Astrocyte of the cerebellum (primary cell): ENCODE results near the gene CREM.

Experiments
- DNase-seq: peaks from one replicate; pipeline ENCODE4 v3.0.0-alpha.2; 2011; ENCODE audit warnings: low read depth
- H3K4me3 ChIP-seq: 2 replicates; pipeline ENCODE4 v1.5.1; 2011; ENCODE audit warnings: mild to moderate bottlenecking, low read depth, low read length, moderate library complexity
- in situ Hi-C: cut with HindIII; loops from 2 replicates; pipeline ENCODE4 v1.10.0; 2017; ENCODE audit warnings: low sequenced_read_pairs
- TF ChIP-seq, protein P1 (sequence below): IDR thresholded peaks from 2 replicates; pipeline ENCODE4 v1.5.1; 2012; ENCODE audit warnings: low read length, low read depth, moderate library complexity, mild to moderate bottlenecking; ENCODE audit errors: missing control alignments

Gene CREM

DNA sequence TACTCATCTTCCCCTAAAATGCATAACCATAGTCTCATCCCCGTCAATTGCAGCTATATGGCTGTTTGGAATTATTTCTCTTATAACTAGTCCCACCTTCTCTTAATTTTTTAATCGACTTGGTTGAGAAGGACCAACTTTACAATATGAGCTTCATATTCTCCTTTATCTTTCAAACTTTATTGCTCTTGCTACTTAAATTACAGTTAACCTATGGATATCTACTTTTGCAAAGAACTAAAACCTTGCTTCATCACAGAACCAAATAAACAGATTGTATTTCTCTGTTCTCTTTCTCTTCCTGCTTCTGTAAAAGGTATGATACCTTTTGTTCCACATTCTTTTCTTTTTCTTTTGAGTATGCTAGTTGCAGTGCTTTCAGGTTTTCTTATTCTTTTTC is 6.1 kb downstream of the CREM start:
- TF ChIP-seq, protein P1, sequence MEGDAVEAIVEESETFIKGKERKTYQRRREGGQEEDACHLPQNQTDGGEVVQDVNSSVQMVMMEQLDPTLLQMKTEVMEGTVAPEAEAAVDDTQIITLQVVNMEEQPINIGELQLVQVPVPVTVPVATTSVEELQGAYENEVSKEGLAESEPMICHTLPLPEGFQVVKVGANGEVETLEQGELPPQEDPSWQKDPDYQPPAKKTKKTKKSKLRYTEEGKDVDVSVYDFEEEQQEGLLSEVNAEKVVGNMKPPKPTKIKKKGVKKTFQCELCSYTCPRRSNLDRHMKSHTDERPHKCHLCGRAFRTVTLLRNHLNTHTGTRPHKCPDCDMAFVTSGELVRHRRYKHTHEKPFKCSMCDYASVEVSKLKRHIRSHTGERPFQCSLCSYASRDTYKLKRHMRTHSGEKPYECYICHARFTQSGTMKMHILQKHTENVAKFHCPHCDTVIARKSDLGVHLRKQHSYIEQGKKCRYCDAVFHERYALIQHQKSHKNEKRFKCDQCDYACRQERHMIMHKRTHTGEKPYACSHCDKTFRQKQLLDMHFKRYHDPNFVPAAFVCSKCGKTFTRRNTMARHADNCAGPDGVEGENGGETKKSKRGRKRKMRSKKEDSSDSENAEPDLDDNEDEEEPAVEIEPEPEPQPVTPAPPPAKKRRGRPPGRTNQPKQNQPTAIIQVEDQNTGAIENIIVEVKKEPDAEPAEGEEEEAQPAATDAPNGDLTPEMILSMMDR, result no peak
- DNase-seq, result no peak
- no peak overlapping the region for H3K4me3 ChIP-seq
- in situ Hi-C loops, result no loop called here

DNA sequence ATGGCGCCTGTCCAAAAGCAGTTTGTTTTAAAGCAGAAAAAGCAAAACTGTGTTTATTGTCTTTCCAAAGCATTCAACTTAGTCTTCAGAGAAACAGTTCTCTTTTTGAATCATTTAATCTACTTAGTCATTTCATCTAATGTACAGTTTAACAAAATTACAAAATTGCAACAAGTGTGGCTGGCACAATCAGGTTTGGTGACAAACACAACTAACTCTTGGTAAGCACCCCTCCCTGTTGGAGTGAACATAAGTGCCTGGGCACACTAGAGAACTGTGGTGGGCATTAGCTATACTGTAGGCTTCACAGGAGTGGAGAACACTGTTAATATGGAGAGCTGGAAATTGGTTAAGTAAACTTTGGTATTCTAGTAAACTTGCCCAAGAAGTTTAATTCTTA is 6.9 kb downstream of the CREM start:
- in situ Hi-C loops, result no loop called here
- TF ChIP-seq, protein P1, result no peak
- H3K4me3 ChIP-seq, result no peak overlapping the region
- DNase-seq, result no peak

DNA sequence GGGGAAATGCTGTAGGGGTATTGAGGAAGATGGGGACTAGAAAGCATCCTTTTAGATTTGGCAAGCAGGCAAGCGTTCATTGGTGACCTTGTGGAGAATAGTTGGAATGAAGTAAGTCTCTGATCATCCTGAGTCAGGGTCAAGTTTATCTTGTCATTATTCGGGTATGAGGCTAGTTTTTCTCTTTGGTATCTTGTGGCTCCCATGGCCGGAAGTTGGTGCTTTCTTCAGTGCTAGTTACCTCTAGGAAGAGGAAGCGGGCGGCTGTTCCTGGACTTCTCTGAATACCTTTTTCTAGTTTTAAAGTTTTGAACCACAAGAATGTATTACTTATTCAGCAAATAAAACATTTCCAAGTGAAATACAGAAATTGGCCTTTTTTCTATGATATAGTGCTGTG is 9.2 kb downstream of the CREM start:
- DNase-seq, result no peak
- TF ChIP-seq, protein P1, result no peak
- no peak overlapping the region for H3K4me3 ChIP-seq
- in situ Hi-C loops, result loop anchor here (5.0 kb wide), 1 partner anchor 36 kb away; no protein-coding TSS in a partner anchor

DNA sequence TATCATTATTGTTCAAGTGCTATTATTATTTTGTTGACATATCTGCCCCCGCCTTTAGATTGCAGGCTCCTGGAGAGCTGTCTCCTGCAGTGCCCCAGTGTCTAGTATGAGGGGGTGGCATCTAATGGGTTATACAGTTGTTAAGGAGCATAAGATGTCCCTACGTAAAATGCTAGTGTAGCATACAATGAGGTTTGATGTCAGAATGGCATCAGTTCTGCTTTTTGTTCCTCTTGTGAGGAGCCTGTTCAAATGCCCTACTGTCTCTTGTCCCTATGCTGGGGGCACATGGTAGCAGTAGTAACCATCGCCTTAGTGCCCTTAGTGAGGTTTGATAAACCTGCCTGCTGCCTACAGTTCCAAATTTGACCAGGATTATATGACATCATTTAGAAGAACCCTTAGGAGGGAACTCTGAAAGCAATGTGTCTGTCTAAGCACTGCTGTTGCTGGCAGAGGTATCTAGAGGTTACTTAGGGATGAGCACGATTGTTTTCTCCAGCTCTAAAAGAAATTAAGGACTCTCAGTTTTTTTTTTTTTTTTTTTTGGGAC is 9.7 kb downstream of the CREM start:
- TF ChIP-seq, protein P1, result no peak
- DNase-seq, result no peak
- no peak overlapping the region for H3K4me3 ChIP-seq
- in situ Hi-C loops, result loop anchor here (5.0 kb wide), 1 partner anchor 36 kb away; no protein-coding TSS in a partner anchor

DNA sequence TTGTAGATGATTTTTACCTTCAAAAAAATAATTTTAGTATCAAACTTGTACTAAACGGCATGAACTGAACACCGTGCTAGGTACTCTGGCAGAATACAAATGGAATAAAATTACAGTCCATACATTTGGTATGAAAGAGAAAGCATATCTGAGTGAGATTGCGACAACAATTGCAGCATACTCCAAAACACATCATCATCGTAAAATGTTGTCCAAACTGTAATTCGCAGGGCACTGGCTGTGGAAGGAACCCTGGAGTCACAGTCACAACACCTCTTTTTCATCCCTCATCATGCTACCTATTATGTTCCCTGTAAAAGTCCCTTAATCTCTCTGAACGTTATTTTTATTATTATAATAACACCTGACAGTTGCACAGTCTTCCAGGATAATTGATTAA is 13.5 kb downstream of the CREM start:
- H3K4me3 ChIP-seq, result no peak overlapping the region
- in situ Hi-C loops, result no loop called here
- no peak for DNase-seq
- TF ChIP-seq, protein P1, result no peak

DNA sequence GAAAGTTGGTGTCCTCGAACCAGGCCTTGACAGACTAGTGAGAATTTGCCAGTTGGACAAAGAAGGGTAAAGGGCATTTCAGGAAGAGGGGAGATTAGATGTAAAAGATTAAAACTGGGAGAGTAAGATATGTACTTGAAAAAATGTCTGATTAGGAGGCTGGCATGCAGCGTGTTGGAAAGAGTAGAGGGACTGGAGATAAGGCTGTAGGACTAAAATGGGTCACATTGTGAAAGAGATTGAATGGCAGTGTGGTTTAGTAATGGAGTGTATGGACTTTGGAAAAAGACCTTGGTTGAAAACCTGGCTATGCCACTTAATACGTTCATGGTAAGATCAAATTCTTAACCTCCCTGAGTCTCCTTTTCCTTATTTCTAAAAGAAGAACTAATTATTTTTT is 14.1 kb downstream of the CREM start:
- in situ Hi-C loops, result no loop called here
- TF ChIP-seq, protein P1, result no peak
- DNase-seq, result no peak
- no peak overlapping the region for H3K4me3 ChIP-seq
